GM21423 (cell line): ENCODE data around the gene NME9.

ENCODE experiments used
- ATAC-seq: cut with Tn5 transposase; IDR thresholded peaks from one replicate; pipeline ENCODE4 v1.9.1; 2021; ENCODE audit warnings: mild to moderate bottlenecking, moderate library complexity; ENCODE audit not compliant: unreplicated experiment

The NME9 gene

DNA sequence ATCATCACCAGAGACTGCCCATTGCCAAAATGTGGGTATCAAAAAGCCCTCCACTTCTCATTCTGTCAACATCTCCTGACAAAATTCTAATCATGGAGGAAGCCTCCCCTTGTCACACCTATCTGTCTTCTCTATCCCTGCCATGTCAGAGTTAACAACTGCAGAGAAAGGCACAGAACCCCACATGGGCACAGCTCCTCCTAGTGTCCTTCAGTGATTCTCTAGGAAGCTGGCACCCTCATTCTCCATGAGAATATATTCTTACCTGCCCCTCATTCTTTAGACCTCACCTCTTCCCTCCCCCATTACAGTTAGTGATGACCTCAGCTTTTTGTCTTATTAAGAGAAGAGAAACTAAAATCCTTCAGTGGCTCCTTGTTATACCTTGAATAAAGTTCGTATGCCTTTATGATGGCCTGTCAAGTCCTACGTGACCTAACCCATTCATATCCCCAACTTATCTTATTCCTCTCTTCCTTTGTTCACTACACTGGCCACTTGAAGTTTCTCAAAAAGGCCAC, 44.6 kb downstream of the NME9 start:
- no peak for ATAC-seq

GRCh38 chr3:138284079-138284478, 45.6 kb downstream of the NME9 start:
- no peak for ATAC-seq

DNA sequence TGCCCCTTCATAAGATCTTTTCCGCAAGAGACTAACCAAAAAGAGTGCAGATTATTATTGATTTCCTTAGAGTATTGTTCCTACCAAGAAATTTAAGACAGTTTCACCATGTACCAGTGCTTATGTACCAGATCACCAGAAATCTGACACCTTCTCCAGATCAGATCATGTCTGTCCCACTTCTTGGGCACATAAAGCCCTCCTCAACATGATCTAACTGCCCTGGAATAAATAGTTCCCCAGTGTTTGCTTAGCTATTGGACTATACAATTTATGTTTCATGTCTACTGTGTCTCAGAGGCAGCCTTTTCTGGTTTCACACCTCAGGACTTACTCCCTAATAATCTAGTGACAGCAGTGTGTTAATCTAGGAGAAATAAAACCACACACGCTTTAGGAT, 46.8 kb downstream of the NME9 start:
- no peak for ATAC-seq

GRCh38 chr3:138281561-138281960, 48.1 kb downstream of the NME9 start:
- ATAC-seq = no peak

- peak; percentile 89 for ATAC-seq
These were observed 58.4 kb downstream of the NME9 start for GRCh38 chr3:138271189-138271794.

DNA sequence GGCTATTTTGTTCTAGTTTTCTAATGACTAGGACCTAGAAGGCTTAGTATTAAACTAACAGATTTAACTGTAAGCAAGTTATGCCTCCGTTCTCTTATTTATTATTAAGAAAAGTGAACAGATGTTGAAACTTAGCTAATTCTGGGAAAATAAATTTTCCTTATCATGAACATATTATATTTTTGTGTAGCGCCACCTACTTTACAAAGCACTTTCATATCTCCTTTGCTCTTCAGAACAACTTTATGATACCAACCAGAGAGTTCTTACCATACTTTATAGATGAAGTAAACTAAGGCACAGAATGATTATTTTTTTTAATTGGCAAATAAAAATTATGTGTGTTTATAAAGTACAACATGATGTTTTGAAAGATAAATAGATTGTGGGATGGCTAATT, 59.4 kb downstream of the NME9 start:
- ATAC-seq = no peak

GRCh38 chr3:138267083-138267482, 62.6 kb downstream of the NME9 start:
- ATAC-seq = no peak

- no peak for ATAC-seq
These were observed 63.9 kb downstream of the NME9 start for GRCh38 chr3:138265745-138266144.

GRCh38 chr3:138263104-138263503, 66.5 kb downstream of the NME9 start:
- ATAC-seq = no peak

- no peak for ATAC-seq
These were observed 69.0 kb downstream of the NME9 start for GRCh38 chr3:138260611-138261010.

DNA sequence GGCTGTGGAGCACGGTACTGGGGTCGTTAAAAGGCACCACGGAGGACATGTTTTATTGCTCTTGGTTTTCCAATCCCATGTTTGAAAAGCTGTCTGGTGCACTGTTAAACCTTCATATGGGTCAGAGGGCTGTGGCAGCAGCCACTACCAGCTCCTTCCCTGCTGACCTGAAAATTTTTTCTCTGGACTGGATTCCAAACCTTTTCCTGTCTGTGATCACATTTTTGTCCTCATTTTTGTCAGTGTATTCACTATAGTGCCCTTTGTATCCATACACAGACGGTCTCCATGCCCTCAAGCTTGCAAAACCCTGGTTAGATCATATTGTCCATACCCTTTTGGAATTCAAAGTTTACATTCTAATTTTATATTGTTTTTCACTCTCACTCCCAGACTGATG, 70.5 kb downstream of the NME9 start:
- ATAC-seq = no peak

GRCh38 chr3:138257986-138258385, 71.7 kb downstream of the NME9 start:
- no peak for ATAC-seq

DNA sequence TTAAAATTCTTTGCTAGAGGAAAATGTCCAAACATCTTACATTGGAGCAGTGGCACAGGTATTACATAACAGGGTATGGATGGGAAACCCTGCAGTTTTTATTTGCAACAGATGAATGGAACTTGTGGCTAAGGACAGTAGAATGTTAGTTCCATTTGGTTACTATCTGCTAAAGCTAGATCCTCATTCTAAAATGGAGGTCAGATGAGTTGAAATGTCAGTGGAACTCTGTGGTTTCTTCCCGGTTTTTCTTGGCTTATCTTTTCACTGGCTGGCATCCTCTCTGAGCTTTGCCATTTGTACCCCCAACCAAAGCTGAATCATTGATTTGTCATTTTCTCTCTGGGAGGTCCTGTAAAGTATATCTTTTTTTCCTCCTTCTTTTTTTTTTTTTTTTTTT, 73.6 kb downstream of the NME9 start:
- ATAC-seq = no peak

GRCh38 chr3:138254216-138254615, 75.4 kb downstream of the NME9 start:
- no peak for ATAC-seq

GRCh38 chr3:138253609-138254008, 76.0 kb downstream of the NME9 start:
- no peak for ATAC-seq
